ENCODE measurements around the gene OOSP1. TPM values are rescaled to one million over a fixed set of nuclear protein-coding genes. Genes with fewer than 3 reads are reported as not detected.

Gene OOSP1
- total RNA-seq, 2 experiments from 2014 or later: not detected

Other genes with a start within 250 kb of the OOSP1 start
- gene OR10V1, start 224.6 kb upstream of the OOSP1 start, total RNA-seq: not detected
- 1 to 10 TPM; 8.8 to 9.4 TPM for gene STX3, start 183.1 kb upstream of the OOSP1 start, total RNA-seq
- 10 to 100 TPM; 96.2 to 96.5 TPM for gene MRPL16, start 127.7 kb upstream of the OOSP1 start, total RNA-seq
- gene CBLIF, start 92.9 kb upstream of the OOSP1 start, total RNA-seq: not detected
- gene TCN1, start 71.9 kb upstream of the OOSP1 start, total RNA-seq: not detected
- gene OOSP3, start 59.6 kb upstream of the OOSP1 start, total RNA-seq: not detected
- gene OOSP4A, start 25.6 kb downstream of the OOSP1 start, total RNA-seq: not detected
- gene OOSP4B, start 78.7 kb downstream of the OOSP1 start, total RNA-seq: not detected
- gene OOSP2, start 102.0 kb downstream of the OOSP1 start, total RNA-seq: not detected
- gene MS4A3, start 118.2 kb downstream of the OOSP1 start, total RNA-seq: not detected
- gene MS4A2, start 150.2 kb downstream of the OOSP1 start, total RNA-seq: not detected
- gene MS4A6A, start 244.7 kb downstream of the OOSP1 start, total RNA-seq: not detected